Retinal pigment epithelial cell (primary cell): ENCODE data around the gene PDCD10.

Experiments
- DNase-seq: peaks from one replicate; pipeline ENCODE4 v3.0.0-alpha.2; 2010; ENCODE audit warnings: low read depth
- H3K4me3 ChIP-seq: 2 replicates; pipeline ENCODE4 v1.5.1; 2011; ENCODE audit warnings: mild to moderate bottlenecking, low read length, control low read depth, moderate library complexity
- CTCF ChIP-seq: conservative IDR thresholded peaks from 2 replicates; pipeline ENCODE4 v1.5.1; 2011; ENCODE audit warnings: low read depth, low read length, control low read depth, inconsistent platforms

Gene PDCD10

GRCh38 chr3:167772992-167773391 is 38.3 kb upstream of the PDCD10 start:
- no peak for TF ChIP-seq CTCF
- no peak for DNase-seq
- no peak overlapping the region for H3K4me3 ChIP-seq

- no peak for DNase-seq
- no peak overlapping the region for H3K4me3 ChIP-seq
- no peak for TF ChIP-seq CTCF
Measured at GRCh38 chr3:167762296-167762695, 27.6 kb upstream of the PDCD10 start.

GRCh38 chr3:167761302-167761701 is 26.6 kb upstream of the PDCD10 start:
- no peak for TF ChIP-seq CTCF
- DNase-seq: no peak
- no peak overlapping the region for H3K4me3 ChIP-seq

- TF ChIP-seq CTCF: no peak
- DNase-seq: no peak
- no peak overlapping the region for H3K4me3 ChIP-seq
Measured at GRCh38 chr3:167754049-167754448, 19.4 kb upstream of the PDCD10 start.

- TF ChIP-seq CTCF: no peak
- no peak for DNase-seq
- H3K4me3 ChIP-seq: no peak overlapping the region
Measured at GRCh38 chr3:167750272-167750971, 15.7 kb upstream of the PDCD10 start.

GRCh38 chr3:167749728-167750127 is 15.0 kb upstream of the PDCD10 start:
- no peak for DNase-seq
- H3K4me3 ChIP-seq: no peak overlapping the region
- no peak for TF ChIP-seq CTCF

- H3K4me3 ChIP-seq: no peak overlapping the region
- TF ChIP-seq CTCF: no peak
- DNase-seq: no peak
Measured at GRCh38 chr3:167749209-167749608, 14.5 kb upstream of the PDCD10 start.
